Gastrocnemius medialis (tissue), 4 donors: ENCODE results near the gene GARNL3.

Experiments
- CTCF ChIP-seq, 5 experiments: fragments of 450-650 bp in 3 of 5; fragments of 200-600 bp in 2 of 5; sonication (generic) in 2 of 5; IDR thresholded peaks in 4 of 5; conservative IDR thresholded peaks in 1 of 5; 1 replicate in 4 of 5; 2 replicates in 1 of 5; pipeline ENCODE4 v1.5.1; 2016 to 2019; ENCODE audit warnings: antibody characterized with exemption in 5 of 5, mild to moderate bottlenecking in 3 of 5, moderate library complexity in 3 of 5
- POLR2A ChIP-seq, 2 donors: fragments of 450-650 bp; IDR thresholded peaks; one replicate each; pipeline ENCODE4 v1.6.1; 2017; ENCODE audit warnings: antibody characterized with exemption in 2 of 2, mild to moderate bottlenecking in 2 of 2, moderate library complexity in 2 of 2

- TF ChIP-seq CTCF (IDR thresholded peaks at IDR 0.05 in 4 of 5, conservative IDR thresholded peaks at IDR 0.05 in 1 of 5) (no peak), POLR2A (IDR thresholded peaks at IDR 0.05) (no peak)
These were observed 8.9 kb upstream of the GARNL3 start for GRCh38 chr9:127255692-127256091.
